BJ (cell line): ENCODE measurements around the gene MIF. TPM values are rescaled to one million over a fixed set of nuclear protein-coding genes. Genes with fewer than 3 reads are reported as not detected.
"Not testable (repeated sequence)": the region's sequence is repeated elsewhere in the genome, so short reads cannot be mapped to it uniquely, and the experiment has no call there.

Source experiments
- CTCF ChIA-PET: fragments of 350-600 bp; formaldehyde crosslinking; extraction: SDS; loops from one replicate; lab custom pipeline; 2021; ENCODE audit warnings: antibody characterized with exemption, inconsistent platforms; lab: Yijun Ruan, JAX
- POLR2A ChIA-PET: fragments of 300-600 bp; sonication (Branson Sonifier 250); formaldehyde crosslinking; extraction: SDS; loops from one replicate; lab custom pipeline; 2021; ENCODE audit warnings: antibody characterized with exemption; lab: Charles Lee
- DNase-seq: peaks from one replicate; pipeline ENCODE4 v3.0.0-alpha.2; 2011; ENCODE audit warnings: low read depth
- H3K27me3 ChIP-seq: 2 replicates; pipeline ENCODE4 v1.6.0; 2011; ENCODE audit warnings: low read length; ENCODE audit not compliant: control insufficient read depth, insufficient read depth
- H3K36me3 ChIP-seq: 2 replicates; pipeline ENCODE4 v1.5.1; 2011; ENCODE audit warnings: low read length; ENCODE audit not compliant: control insufficient read depth, insufficient read depth
- H3K4me3 ChIP-seq: 2 replicates; pipeline ENCODE4 v1.5.1; 2011; ENCODE audit warnings: low read depth, mild to moderate bottlenecking, control low read depth, low read length
- CTCF ChIP-seq: IDR thresholded peaks from 2 replicates; pipeline ENCODE4 v1.5.1; 2011; ENCODE audit warnings: low read depth, mild to moderate bottlenecking, control low read depth, inconsistent platforms, low read length, moderate library complexity; ENCODE audit not compliant: insufficient read depth
- polyA plus RNA-seq: library from polyadenylated mRNA; depleted of rRNA; stranded (reverse); fragments of >200 nt; gene quantifications from 2 replicates; pipeline ENCODE4 v1.2.3, GENCODE V29; 2011

The MIF gene
- polyA plus RNA-seq, 1 experiment = 202 TPM

- ChIA-PET POLR2A (interaction anchor here (0.6 kb wide), 2 partner anchors 63 to 66 kb away, joined by 4 to 10 read pairs; no protein-coding TSS in a partner anchor), CTCF (interaction anchor here (0.7 to 3.3 kb wide), 10 partner anchors 8 to 333 kb away, joined by 3 to 34 read pairs (median 5); partner anchors contain the start of gene MIF)
- H3K4me3 ChIP-seq = peak overlapping the region; percentile 59
- H3K36me3 ChIP-seq = no peaks in the 10 kb centered on the region
- TF ChIP-seq CTCF = peak; percentile 30; the same call in 1 of the 2 replicates
- no peaks in the 10 kb centered on the region for H3K27me3 ChIP-seq
- peak; percentile 29 for DNase-seq
Measured at GRCh38 chr22:23856721-23857605, 37.2 kb upstream of the MIF start.

GRCh38 chr22:23857606-23858483 lies 36.3 kb upstream of the MIF start, which contains the start of gene SLC2A11:
Gene SLC2A11 (plus strand): TSS chr22:23857875. CDS start chr22:23858000, 125 bp downstream.
- Histone ChIP-seq H3K4me3 (peak within 1 kb of the TSS; percentile 59), H3K27me3 (no peaks in the 10 kb centered on the region), H3K36me3 (no peaks in the 10 kb centered on the region)
- peak; percentile 86 for DNase-seq
- CTCF ChIA-PET = interaction anchor here (0.6 to 3.3 kb wide), 11 partner anchors 9 to 377 kb away, joined by 3 to 34 read pairs (median 4); partner anchors contain the start of gene MIF
- peak; percentile 51 for TF ChIP-seq CTCF
- POLR2A ChIA-PET = interaction anchor here (0.6 kb wide), 2 partner anchors 62 to 67 kb away, joined by 4 to 10 read pairs; no protein-coding TSS in a partner anchor

GRCh38 chr22:23858484-23858815 lies 35.7 kb upstream of the MIF start:
- POLR2A ChIA-PET = interaction anchor here (0.5 kb wide), 1 partner anchor 128 kb away, joined by 8 read pairs; no protein-coding TSS in a partner anchor
- no peak for DNase-seq
- peak overlapping the region; percentile 59 for H3K4me3 ChIP-seq
- H3K27me3 ChIP-seq = no peaks in the 10 kb centered on the region
- H3K36me3 ChIP-seq = no peaks in the 10 kb centered on the region
- CTCF ChIA-PET = interaction anchor here (1.0 to 3.3 kb wide), 6 partner anchors 9 to 91 kb away, joined by 4 to 34 read pairs (median 8); partner anchors contain the start of genes CHCHD10 and MIF
- TF ChIP-seq CTCF = no peak

- CTCF ChIA-PET = interaction anchor here (1.0 to 3.3 kb wide), 3 partner anchors 10 to 91 kb away, joined by 4 to 24 read pairs (median 11); partner anchors contain the start of genes CHCHD10 and MIF
- DNase-seq = no peak
- TF ChIP-seq CTCF = no peak
- Histone ChIP-seq H3K36me3 (no peaks in the 10 kb centered on the region), H3K27me3 (no peaks in the 10 kb centered on the region), H3K4me3 (no peak overlapping the region)
- POLR2A ChIA-PET = no interaction called here
Measured at GRCh38 chr22:23859201-23859600, 35.0 kb upstream of the MIF start.

- H3K36me3 ChIP-seq, H3K27me3 ChIP-seq, H3K4me3 ChIP-seq, DNase-seq, POLR2A ChIA-PET: not testable (repeated sequence)
- CTCF ChIA-PET = interaction anchor here (1.0 kb wide), 1 partner anchor 34 kb away, joined by 3 read pairs; the partner anchor contains the start of gene MIF
Measured at GRCh38 chr22:23860187-23860586, 34.0 kb upstream of the MIF start.
